Stimulated activated memory B cell treated with anti-CD40 and anti-IgM and Interleukin-4, amounts not matched to agents 10 μg/mL and 1 μg/mL and 100 μg/mL, for 72 hours (primary cell): ENCODE measurements around the gene PSAPL1.

Experiments
- ATAC-seq: fragments of 150-1000 bp; cut with Tn5 transposase; 2 replicates; pipeline ENCODE4 v1.10.0; 2021
- H3K27ac Mint-ChIP-seq: one replicate; pipeline ENCODE4 v1.8.0; 2022; ENCODE audit warnings: mild to moderate bottlenecking, mixed read lengths
- H3K27me3 Mint-ChIP-seq: one replicate; pipeline ENCODE4 v1.8.0; 2022; ENCODE audit warnings: mixed read lengths
- H3K36me3 Mint-ChIP-seq: one replicate; pipeline ENCODE4 v1.8.0; 2022; ENCODE audit warnings: mixed read lengths
- H3K4me1 Mint-ChIP-seq: one replicate; pipeline ENCODE4 v1.8.0; 2022; ENCODE audit warnings: mixed read lengths
- H3K4me3 Mint-ChIP-seq: one replicate; pipeline ENCODE4 v1.8.0; 2022; ENCODE audit warnings: mild to moderate bottlenecking, moderate library complexity, mixed read lengths
- H3K9me3 Mint-ChIP-seq: one replicate; pipeline ENCODE4 v1.8.0; 2022; ENCODE audit warnings: mixed read lengths

PSAPL1 gene

DNA sequence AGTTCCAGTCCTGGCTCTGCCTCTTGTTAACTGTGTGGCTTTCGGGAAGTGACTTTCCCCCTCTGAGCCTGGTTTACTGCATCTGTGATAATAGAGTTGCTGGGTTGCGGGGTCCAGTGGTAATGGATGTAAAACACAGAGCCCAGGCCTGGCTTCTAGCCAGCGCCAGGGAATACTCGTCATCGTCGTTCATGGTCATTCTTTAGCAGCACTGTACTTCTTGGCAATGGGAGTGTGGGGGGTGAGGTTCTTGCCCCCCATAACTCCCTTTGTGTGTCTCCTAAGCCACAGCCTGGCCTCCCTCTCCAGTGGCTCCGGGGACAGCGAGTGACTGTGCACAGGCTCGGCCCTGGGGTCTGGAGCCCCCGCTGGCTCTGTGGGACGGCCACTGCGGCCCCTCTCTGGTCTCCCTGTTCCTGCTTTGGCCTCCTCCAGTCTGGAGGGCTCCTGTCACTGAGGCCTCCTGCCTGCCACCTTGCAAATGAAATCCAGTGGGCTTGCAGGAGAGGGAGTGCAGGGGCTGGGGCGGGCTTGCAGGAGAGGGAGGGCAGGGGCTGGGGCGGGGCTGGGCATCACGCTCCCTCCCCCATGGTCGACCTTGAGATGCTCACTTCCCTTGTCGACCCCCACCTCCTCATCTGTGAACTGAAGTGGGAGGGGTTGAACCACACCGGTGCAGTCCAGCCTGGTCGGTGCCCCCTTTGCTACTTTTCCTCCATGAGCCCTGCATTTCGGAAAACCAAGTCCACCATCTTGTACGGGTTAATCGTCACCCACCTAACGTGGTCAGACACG lies 13.2 kb downstream of the PSAPL1 start:
- H3K27me3 Mint-ChIP-seq: no peaks in the 10 kb centered on the region
- ATAC-seq: no peak
- no peaks in the 10 kb centered on the region for H3K36me3 Mint-ChIP-seq
- H3K4me1 Mint-ChIP-seq: no peaks in the 10 kb centered on the region
- no peak overlapping the region for H3K27ac Mint-ChIP-seq
- peaks cover 10% of the 10 kb centered on the region for H3K9me3 Mint-ChIP-seq
- H3K4me3 Mint-ChIP-seq: no peak overlapping the region

GRCh38 chr4:7420661-7421040 lies 14.1 kb downstream of the PSAPL1 start:
- Mint-ChIP-seq H3K27ac (no peak overlapping the region), H3K27me3 (no peaks in the 10 kb centered on the region), H3K36me3 (no peaks in the 10 kb centered on the region), H3K4me1 (no peaks in the 10 kb centered on the region), H3K9me3 (peaks cover 13% of the 10 kb centered on the region), H3K4me3 (no peak overlapping the region)
- no peak for ATAC-seq

GRCh38 chr4:7419961-7420660 lies 14.6 kb downstream of the PSAPL1 start:
- ATAC-seq: no peak
- H3K27ac Mint-ChIP-seq: no peak overlapping the region
- H3K36me3 Mint-ChIP-seq: no peaks in the 10 kb centered on the region
- peaks cover 13% of the 10 kb centered on the region for H3K9me3 Mint-ChIP-seq
- no peaks in the 10 kb centered on the region for H3K27me3 Mint-ChIP-seq
- no peak overlapping the region for H3K4me3 Mint-ChIP-seq
- no peaks in the 10 kb centered on the region for H3K4me1 Mint-ChIP-seq

GRCh38 chr4:7418131-7418943 lies 16.4 kb downstream of the PSAPL1 start:
- Mint-ChIP-seq H3K4me1 (no peaks in the 10 kb centered on the region), H3K4me3 (no peak overlapping the region), H3K36me3 (no peaks in the 10 kb centered on the region)

DNA sequence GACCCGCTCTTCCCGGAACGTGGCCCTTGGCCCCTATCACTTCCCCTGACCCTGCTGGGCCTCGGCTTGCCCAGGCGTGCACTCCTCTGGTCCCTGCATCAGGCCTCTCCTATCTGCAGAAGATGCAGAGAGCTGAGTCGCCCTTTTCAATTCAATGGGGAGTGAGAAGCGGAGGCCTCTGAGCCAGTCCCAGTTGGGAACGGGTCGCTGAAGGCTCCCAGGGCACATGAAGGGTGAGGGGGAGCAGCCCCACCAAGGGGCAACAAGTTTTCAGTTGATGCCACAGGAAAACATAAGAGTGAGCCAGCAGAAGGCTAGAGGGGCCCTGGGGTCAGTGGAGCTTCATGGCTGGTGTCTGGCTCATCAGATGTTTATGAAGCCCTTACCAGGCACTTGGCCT lies 17.1 kb downstream of the PSAPL1 start:
- Mint-ChIP-seq H3K27ac (no peak overlapping the region), H3K27me3 (peaks cover 9% of the 10 kb centered on the region)
- ATAC-seq: no peak

More at GRCh38 chr4:7418131-7418943, 16.4 kb downstream of the PSAPL1 start:
- peaks cover 9% of the 10 kb centered on the region for H3K27me3 Mint-ChIP-seq
- peaks cover 13% of the 10 kb centered on the region for H3K9me3 Mint-ChIP-seq
- ATAC-seq: no peak
- H3K27ac Mint-ChIP-seq: no peak overlapping the region

GRCh38 chr4:7416745-7417432 lies 17.8 kb downstream of the PSAPL1 start:
- no peak for ATAC-seq
- no peaks in the 10 kb centered on the region for H3K36me3 Mint-ChIP-seq
- H3K9me3 Mint-ChIP-seq: peaks cover 13% of the 10 kb centered on the region
- peaks cover 9% of the 10 kb centered on the region for H3K27me3 Mint-ChIP-seq
- H3K4me1 Mint-ChIP-seq: no peaks in the 10 kb centered on the region
- H3K27ac Mint-ChIP-seq: no peak overlapping the region
- no peak overlapping the region for H3K4me3 Mint-ChIP-seq

More for the DNA sequence above, 17.1 kb downstream of the PSAPL1 start:
- Mint-ChIP-seq H3K4me1 (no peaks in the 10 kb centered on the region), H3K4me3 (no peak overlapping the region), H3K36me3 (no peaks in the 10 kb centered on the region), H3K9me3 (peaks cover 13% of the 10 kb centered on the region)

GRCh38 chr4:7415927-7416686 lies 18.6 kb downstream of the PSAPL1 start:
- H3K9me3 Mint-ChIP-seq: peaks cover 17% of the 10 kb centered on the region
- ATAC-seq: no peak
- no peaks in the 10 kb centered on the region for H3K36me3 Mint-ChIP-seq
- no peak overlapping the region for H3K27ac Mint-ChIP-seq
- H3K27me3 Mint-ChIP-seq: peaks cover 15% of the 10 kb centered on the region
- no peaks in the 10 kb centered on the region for H3K4me1 Mint-ChIP-seq
- H3K4me3 Mint-ChIP-seq: no peak overlapping the region

DNA sequence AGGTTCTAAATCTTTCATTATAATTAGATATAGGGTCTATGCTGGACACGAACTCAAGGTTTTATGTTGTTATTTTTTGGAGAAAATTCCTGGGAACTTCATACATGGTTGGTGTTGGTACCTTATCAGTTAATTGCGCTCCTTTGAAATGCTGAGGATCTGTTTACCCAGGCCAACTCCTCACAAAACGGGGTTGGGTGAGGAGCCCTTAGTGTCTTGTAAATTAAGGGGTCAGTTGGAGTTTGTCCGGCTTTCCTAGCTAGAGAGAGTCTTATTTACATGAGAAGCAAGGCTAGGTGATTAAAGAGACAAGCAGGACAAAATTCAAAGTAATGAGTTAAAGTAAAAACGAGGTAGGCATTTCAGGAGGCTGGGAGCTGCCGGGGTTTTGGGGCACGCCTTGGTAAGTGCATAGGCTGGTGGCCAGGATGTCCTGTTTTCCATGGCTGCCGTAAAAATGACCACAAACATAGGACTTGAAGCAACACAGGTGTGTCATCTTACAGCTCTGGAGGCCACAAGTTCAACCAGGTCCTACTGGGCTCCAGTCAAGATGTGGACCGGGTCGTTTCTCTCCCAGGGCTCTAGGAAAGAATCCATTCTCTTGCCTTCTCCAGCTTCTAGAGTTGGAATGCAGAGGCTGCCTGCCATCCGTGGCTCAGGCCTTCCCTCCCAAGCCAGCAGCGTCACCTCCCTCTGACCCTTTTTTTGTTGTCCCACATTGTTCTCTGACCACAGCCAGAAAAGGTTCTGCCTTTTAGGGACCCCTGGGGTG lies 19.8 kb downstream of the PSAPL1 start:
- Mint-ChIP-seq H3K36me3 (no peaks in the 10 kb centered on the region), H3K4me1 (no peaks in the 10 kb centered on the region), H3K27me3 (peaks cover 18% of the 10 kb centered on the region), H3K27ac (no peak overlapping the region), H3K4me3 (no peak overlapping the region), H3K9me3 (peaks cover 18% of the 10 kb centered on the region)
- no peak for ATAC-seq

GRCh38 chr4:7414046-7414445 lies 20.7 kb downstream of the PSAPL1 start:
- ATAC-seq: no peak
- H3K4me1 Mint-ChIP-seq: no peaks in the 10 kb centered on the region

DNA sequence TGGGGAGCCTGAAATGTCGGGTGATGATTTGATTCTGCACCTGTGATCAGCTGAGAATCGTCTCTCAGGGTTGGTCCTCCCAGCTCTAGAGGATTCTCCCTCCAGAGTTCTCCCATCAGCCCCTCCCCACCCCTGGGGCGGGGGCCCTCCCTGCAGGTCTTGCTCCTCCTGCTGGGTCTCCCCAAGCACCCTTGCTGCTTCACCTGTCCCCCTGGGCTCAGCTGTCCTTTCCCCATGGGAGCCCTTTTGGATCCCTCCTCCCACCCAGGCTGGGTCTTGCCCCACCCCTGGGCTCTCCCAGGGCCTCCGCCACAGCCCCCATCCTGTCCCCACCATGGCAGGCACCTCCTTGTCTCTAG lies 22.2 kb downstream of the PSAPL1 start:
- Mint-ChIP-seq H3K4me1 (no peaks in the 10 kb centered on the region), H3K27ac (no peak overlapping the region), H3K27me3 (peaks cover 18% of the 10 kb centered on the region), H3K4me3 (no peak overlapping the region), H3K9me3 (peaks cover 27% of the 10 kb centered on the region), H3K36me3 (no peaks in the 10 kb centered on the region)
- ATAC-seq: no peak

More at GRCh38 chr4:7414046-7414445, 20.7 kb downstream of the PSAPL1 start:
- Mint-ChIP-seq H3K27me3 (peaks cover 18% of the 10 kb centered on the region), H3K9me3 (peaks cover 22% of the 10 kb centered on the region), H3K36me3 (no peaks in the 10 kb centered on the region), H3K4me3 (no peak overlapping the region), H3K27ac (no peak overlapping the region)

DNA sequence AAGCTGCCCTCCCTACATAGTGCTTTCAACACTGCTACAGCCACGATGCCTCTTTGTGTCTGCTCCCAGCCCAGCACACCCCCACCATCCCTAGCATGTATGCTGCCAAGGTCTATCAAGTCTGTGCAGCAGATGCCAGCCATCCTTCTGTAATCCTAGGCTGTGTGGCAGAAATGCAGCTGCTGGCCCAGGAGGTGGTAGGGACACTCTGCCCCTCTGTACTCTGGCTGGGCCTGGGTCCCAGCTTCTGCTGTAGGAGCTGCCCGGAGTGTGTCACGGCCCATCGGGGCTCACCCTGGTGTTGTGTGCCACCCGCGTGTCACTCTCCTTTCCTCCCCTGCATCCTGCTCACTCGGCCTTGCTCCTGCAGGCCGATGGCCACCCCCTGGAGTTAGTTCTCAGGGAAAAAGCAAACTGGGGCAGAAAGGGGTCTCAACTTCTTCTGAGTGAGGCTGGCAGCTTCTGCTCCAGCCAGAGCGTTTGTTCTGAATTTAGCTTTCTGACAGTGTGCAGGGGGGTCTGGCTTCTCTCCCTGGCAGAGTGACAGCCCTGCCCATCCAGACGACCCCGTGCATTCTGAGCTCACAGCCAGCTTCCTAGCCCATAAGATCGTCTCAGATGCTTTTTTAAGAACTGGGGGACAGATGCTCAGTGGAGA lies 22.7 kb downstream of the PSAPL1 start:
- no peaks in the 10 kb centered on the region for H3K4me1 Mint-ChIP-seq
- H3K27ac Mint-ChIP-seq: no peak overlapping the region
- no peak overlapping the region for H3K4me3 Mint-ChIP-seq
- H3K9me3 Mint-ChIP-seq: peaks cover 31% of the 10 kb centered on the region
- no peak for ATAC-seq
- H3K36me3 Mint-ChIP-seq: no peaks in the 10 kb centered on the region
- peaks cover 18% of the 10 kb centered on the region for H3K27me3 Mint-ChIP-seq

GRCh38 chr4:7411491-7411890 lies 23.2 kb downstream of the PSAPL1 start:
- Mint-ChIP-seq H3K36me3 (no peaks in the 10 kb centered on the region), H3K27me3 (peaks cover 18% of the 10 kb centered on the region), H3K4me3 (no peak overlapping the region), H3K9me3 (peaks cover 32% of the 10 kb centered on the region), H3K4me1 (no peaks in the 10 kb centered on the region), H3K27ac (no peak overlapping the region)
- no peak for ATAC-seq

- Mint-ChIP-seq H3K36me3 (no peaks in the 10 kb centered on the region), H3K9me3 (peaks cover 34% of the 10 kb centered on the region), H3K27ac (no peak overlapping the region), H3K27me3 (peaks cover 18% of the 10 kb centered on the region), H3K4me1 (no peaks in the 10 kb centered on the region), H3K4me3 (no peak overlapping the region)
- ATAC-seq: no peak
Observed at GRCh38 chr4:7410446-7410845, 24.3 kb downstream of the PSAPL1 start.
